Measurements from ENCODE around the gene PRKCH. TPM values are rescaled to one million over a fixed set of nuclear protein-coding genes. Genes with fewer than 3 reads are reported as not detected.

PRKCH gene
- total RNA-seq, 2 donors from 2014 or later = 24.6 to 73.6 TPM

- no peaks in the 10 kb centered on the region for H3K4me1 ChIP-seq (ENCODE audit: control insufficient read depth in 1 of 2, low read depth in 2 of 2)
- no peak overlapping the region for H3K27ac ChIP-seq
- H3K27me3 ChIP-seq (replicated peaks; ENCODE audit: insufficient read depth) = no peaks in the 10 kb centered on the region
- no peaks in the 10 kb centered on the region for H3K36me3 ChIP-seq
- ATAC-seq (ENCODE audit: insufficient number of reproducible peaks, low FRiP score, low read depth) (no peak), DNase-seq (ENCODE audit: low spot score) (no peak)
- no peak overlapping the region for H3K4me3 ChIP-seq
- no peaks in the 10 kb centered on the region for H3K9me3 ChIP-seq
- TF ChIP-seq CTCF (IDR thresholded peaks at IDR 0.05) = no peak
Observed at GRCh38 chr14:61395115-61395725, 73.8 kb downstream of the PRKCH start.

GRCh38 chr14:61396279-61396678 lies 74.9 kb downstream of the PRKCH start:
- Histone ChIP-seq H3K4me1 (ENCODE audit: control insufficient read depth in 1 of 2, low read depth in 2 of 2) (no peaks in the 10 kb centered on the region), H3K36me3 (no peaks in the 10 kb centered on the region), H3K27ac (no peak overlapping the region), H3K4me3 (no peak overlapping the region), H3K9me3 (no peaks in the 10 kb centered on the region), H3K27me3 (replicated peaks; ENCODE audit: insufficient read depth) (no peaks in the 10 kb centered on the region)
- DNase-seq (ENCODE audit: low spot score) (no peak), ATAC-seq (ENCODE audit: insufficient number of reproducible peaks, low FRiP score, low read depth) (no peak)
- no peak for TF ChIP-seq CTCF (IDR thresholded peaks at IDR 0.05)

GRCh38 chr14:61396694-61397093 lies 75.3 kb downstream of the PRKCH start:
- H3K27me3 ChIP-seq (replicated peaks; ENCODE audit: insufficient read depth) = no peaks in the 10 kb centered on the region
- ATAC-seq (ENCODE audit: insufficient number of reproducible peaks, low FRiP score, low read depth) (no peak), DNase-seq (ENCODE audit: low spot score) (no peak)
- no peak overlapping the region for H3K27ac ChIP-seq
- no peak overlapping the region for H3K4me3 ChIP-seq
- TF ChIP-seq CTCF (IDR thresholded peaks at IDR 0.05) = no peak
- H3K9me3 ChIP-seq = no peaks in the 10 kb centered on the region
- H3K36me3 ChIP-seq = no peaks in the 10 kb centered on the region
- H3K4me1 ChIP-seq (ENCODE audit: control insufficient read depth in 1 of 2, low read depth in 2 of 2) = no peaks in the 10 kb centered on the region

- TF ChIP-seq CTCF (IDR thresholded peaks at IDR 0.05) = no peak
- Histone ChIP-seq H3K9me3 (no peaks in the 10 kb centered on the region), H3K27ac (no peak overlapping the region), H3K4me1 (ENCODE audit: control insufficient read depth in 1 of 2, low read depth in 2 of 2) (no peaks in the 10 kb centered on the region), H3K4me3 (no peak overlapping the region), H3K27me3 (replicated peaks; ENCODE audit: insufficient read depth) (no peaks in the 10 kb centered on the region), H3K36me3 (no peaks in the 10 kb centered on the region)
- ATAC-seq (ENCODE audit: insufficient number of reproducible peaks, low FRiP score, low read depth) = no peak
- no peak for DNase-seq (ENCODE audit: low spot score)
Observed at GRCh38 chr14:61397615-61398014, 76.2 kb downstream of the PRKCH start.

GRCh38 chr14:61398221-61398620 lies 76.8 kb downstream of the PRKCH start:
- Histone ChIP-seq H3K36me3 (no peaks in the 10 kb centered on the region), H3K4me1 (ENCODE audit: control insufficient read depth in 1 of 2, low read depth in 2 of 2) (no peaks in the 10 kb centered on the region), H3K9me3 (no peaks in the 10 kb centered on the region), H3K27ac (no peak overlapping the region), H3K4me3 (no peak overlapping the region), H3K27me3 (replicated peaks; ENCODE audit: insufficient read depth) (no peaks in the 10 kb centered on the region)
- ATAC-seq (ENCODE audit: insufficient number of reproducible peaks, low FRiP score, low read depth) (no peak), DNase-seq (ENCODE audit: low spot score) (no peak)
- TF ChIP-seq CTCF (IDR thresholded peaks at IDR 0.05) = no peak

Measured in thoracic aorta (tissue), 2 donors.